ENCODE results near the gene SPAG7.
A peak's percentile ranks its signal among the peaks of the same experiment; 100 is the strongest.
"Not testable (repeated sequence)": the region's sequence is repeated elsewhere in the genome, so short reads cannot be mapped to it uniquely, and the experiment has no call there.

The SPAG7 gene

DNA sequence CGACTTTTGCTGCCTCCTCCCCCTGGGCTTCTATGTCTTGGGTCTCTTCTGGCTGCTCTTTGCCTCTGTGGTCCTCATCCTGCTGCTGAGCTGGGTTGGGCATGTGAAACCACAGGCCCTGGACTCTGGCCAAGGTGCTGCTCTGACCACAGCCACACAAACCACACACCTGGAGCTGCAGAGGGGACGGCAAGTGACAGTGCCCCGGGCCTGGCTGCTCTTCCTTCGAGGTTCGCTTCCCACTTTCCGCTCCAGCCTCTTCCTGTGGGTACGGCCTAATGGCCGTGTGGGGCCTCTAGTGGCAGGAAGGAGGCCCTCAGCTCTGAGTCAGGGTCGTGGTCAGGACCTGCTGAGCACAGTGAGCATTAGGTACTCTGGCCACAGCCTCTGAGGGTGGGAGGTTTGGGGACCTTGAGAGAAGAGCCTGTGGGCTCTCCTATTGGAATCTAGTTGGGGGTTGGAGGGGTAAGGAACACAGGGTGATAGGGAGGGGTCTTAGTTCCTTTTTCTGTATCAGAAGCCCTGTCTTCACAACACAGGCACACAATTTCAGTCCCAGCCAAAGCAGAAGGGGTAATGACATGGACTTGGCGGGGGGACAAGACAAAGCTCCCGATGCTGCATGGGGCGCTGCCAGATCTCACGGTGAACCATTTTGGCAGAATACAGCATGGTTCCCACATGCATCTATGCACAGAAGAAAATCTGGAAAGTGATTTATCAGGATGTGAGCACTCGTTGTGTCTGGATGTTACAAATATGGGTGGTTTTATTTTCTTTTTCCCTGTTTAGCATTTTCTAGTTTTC, 33.2 kb downstream of the SPAG7 start:
- DNase-seq: peak; percentile 73
- H3K27ac ChIP-seq: no peak overlapping the region
- TF ChIP-seq, protein P1, sequence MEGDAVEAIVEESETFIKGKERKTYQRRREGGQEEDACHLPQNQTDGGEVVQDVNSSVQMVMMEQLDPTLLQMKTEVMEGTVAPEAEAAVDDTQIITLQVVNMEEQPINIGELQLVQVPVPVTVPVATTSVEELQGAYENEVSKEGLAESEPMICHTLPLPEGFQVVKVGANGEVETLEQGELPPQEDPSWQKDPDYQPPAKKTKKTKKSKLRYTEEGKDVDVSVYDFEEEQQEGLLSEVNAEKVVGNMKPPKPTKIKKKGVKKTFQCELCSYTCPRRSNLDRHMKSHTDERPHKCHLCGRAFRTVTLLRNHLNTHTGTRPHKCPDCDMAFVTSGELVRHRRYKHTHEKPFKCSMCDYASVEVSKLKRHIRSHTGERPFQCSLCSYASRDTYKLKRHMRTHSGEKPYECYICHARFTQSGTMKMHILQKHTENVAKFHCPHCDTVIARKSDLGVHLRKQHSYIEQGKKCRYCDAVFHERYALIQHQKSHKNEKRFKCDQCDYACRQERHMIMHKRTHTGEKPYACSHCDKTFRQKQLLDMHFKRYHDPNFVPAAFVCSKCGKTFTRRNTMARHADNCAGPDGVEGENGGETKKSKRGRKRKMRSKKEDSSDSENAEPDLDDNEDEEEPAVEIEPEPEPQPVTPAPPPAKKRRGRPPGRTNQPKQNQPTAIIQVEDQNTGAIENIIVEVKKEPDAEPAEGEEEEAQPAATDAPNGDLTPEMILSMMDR (IDR thresholded peaks at IDR 0.05; ENCODE audit: low read depth, low read length): peak; percentile 84

DNA sequence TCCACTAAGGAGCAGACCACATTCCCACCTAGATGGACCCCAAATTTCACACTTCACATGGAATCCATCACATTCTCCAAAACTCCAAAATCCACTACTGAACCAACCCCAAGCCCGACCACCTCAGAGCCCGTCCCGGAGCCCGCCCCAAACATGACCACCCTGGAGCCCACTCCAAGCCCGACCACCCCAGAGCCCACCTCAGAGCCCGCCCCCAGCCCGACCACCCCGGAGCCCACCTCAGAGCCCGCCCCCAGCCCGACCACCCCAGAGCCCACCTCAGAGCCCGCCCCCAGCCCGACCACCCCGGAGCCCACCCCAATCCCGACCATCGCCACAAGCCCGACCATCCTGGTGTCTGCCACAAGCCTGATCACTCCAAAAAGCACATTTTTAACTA, 34.0 kb downstream of the SPAG7 start:
- peaks cover 16% of the 10 kb centered on the region for H3K36me3 ChIP-seq
- no peak overlapping the region for H3K4me3 ChIP-seq (ENCODE audit: low read depth, low read length)
- no peak overlapping the region for H3K27ac ChIP-seq
- no peaks in the 10 kb centered on the region for H3K9me3 ChIP-seq (ENCODE audit: severe bottlenecking)
- TF ChIP-seq, protein P1 (IDR thresholded peaks at IDR 0.05; ENCODE audit: low read depth, low read length): no peak
- no peaks in the 10 kb centered on the region for H3K27me3 ChIP-seq (ENCODE audit: insufficient read depth, low read depth, severe bottlenecking)
- no peak for DNase-seq

More for the DNA sequence above, 33.2 kb downstream of the SPAG7 start:
- Histone ChIP-seq H3K27me3 (ENCODE audit: insufficient read depth, low read depth, severe bottlenecking) (no peaks in the 10 kb centered on the region), H3K4me3 (ENCODE audit: low read depth, low read length) (peak overlapping the region; percentile 28), H3K9me3 (ENCODE audit: severe bottlenecking) (no peaks in the 10 kb centered on the region), H3K36me3 (peaks cover 16% of the 10 kb centered on the region)

DNA sequence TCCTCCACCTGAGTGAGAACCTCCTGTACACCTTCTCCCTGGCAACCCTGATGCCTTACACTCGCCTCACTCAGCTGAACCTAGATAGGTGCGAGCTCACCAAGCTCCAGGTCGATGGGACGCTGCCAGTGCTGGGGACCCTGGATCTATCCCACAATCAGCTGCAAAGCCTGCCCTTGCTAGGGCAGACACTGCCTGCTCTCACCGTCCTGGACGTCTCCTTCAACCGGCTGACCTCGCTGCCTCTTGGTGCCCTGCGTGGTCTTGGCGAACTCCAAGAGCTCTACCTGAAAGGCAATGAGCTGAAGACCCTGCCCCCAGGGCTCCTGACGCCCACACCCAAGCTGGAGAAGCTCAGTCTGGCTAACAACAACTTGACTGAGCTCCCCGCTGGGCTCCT, 34.9 kb downstream of the SPAG7 start:
- no peak for DNase-seq
- TF ChIP-seq, protein P1 (IDR thresholded peaks at IDR 0.05; ENCODE audit: low read depth, low read length): no peak
- no peak overlapping the region for H3K4me3 ChIP-seq (ENCODE audit: low read depth, low read length)
- no peak overlapping the region for H3K27ac ChIP-seq
- no peaks in the 10 kb centered on the region for H3K9me3 ChIP-seq (ENCODE audit: severe bottlenecking)
- H3K36me3 ChIP-seq: peaks cover 7% of the 10 kb centered on the region
- H3K27me3 ChIP-seq (ENCODE audit: insufficient read depth, low read depth, severe bottlenecking): no peaks in the 10 kb centered on the region

DNA sequence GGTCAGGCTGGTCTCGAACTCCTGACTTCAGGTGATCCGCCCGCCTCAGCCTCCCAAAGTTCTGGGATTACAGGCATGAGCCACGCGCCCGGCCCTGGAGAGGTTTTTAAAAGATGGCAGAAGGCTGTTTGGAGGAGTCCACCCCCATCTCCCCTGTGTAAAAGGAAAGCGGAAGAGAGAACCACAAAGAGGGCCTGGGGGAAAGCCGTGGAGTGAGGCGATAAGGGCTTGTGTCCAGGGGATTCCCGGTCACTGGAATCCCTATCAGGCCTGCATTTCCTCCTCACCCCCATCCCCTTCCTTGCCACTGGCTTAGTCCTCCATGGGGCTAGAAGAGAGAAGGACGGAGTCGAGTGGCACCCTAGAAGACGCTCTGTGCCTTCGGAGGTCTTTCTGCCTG, 35.7 kb downstream of the SPAG7 start, which contains the start of gene GP1BA:
Gene GP1BA, plus strand, starts transcription at position 315 of the 400 bp plus-strand sequence. CDS start 328 bp downstream, outside the sequence.
- no peak for DNase-seq
- Histone ChIP-seq H3K27ac (no peak within 1 kb of the TSS), H3K27me3 (ENCODE audit: insufficient read depth, low read depth, severe bottlenecking) (no peaks in the 10 kb centered on the region), H3K9me3 (ENCODE audit: severe bottlenecking) (no peaks in the 10 kb centered on the region), H3K4me3 (ENCODE audit: low read depth, low read length) (no peak within 1 kb of the TSS), H3K36me3 (no peaks in the 10 kb centered on the region; the same call in none of the 2 replicates)
- TF ChIP-seq, protein P1 (IDR thresholded peaks at IDR 0.05; ENCODE audit: low read depth, low read length): no peak

DNA sequence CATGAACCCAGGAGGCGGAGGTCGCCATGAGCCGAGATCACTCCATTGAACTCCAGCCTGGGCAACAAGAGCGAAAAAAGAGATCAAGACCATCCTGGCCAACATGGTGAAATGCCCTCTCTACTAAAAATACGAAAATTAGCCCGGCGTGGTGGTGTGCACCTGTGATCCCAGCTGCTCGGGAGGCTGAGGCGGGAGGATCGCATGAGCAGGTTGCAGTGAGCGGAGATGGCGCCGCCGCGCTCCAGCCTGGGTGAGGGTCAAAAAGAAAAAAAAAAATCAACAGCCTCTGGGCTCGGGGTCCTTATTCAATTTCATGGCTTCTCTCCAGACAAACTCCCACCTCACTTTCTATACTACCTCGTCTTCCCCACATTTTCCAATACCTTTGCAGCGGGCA, 38.7 kb downstream of the SPAG7 start:
- no peaks in the 10 kb centered on the region for H3K9me3 ChIP-seq (ENCODE audit: severe bottlenecking)
- TF ChIP-seq, protein P1 (IDR thresholded peaks at IDR 0.05; ENCODE audit: low read depth, low read length): no peak
- DNase-seq: no peak
- H3K4me3 ChIP-seq (ENCODE audit: low read depth, low read length): no peak overlapping the region
- H3K27me3 ChIP-seq (ENCODE audit: insufficient read depth, low read depth, severe bottlenecking): no peaks in the 10 kb centered on the region
- H3K36me3 ChIP-seq: no peaks in the 10 kb centered on the region
- no peak overlapping the region for H3K27ac ChIP-seq

DNA sequence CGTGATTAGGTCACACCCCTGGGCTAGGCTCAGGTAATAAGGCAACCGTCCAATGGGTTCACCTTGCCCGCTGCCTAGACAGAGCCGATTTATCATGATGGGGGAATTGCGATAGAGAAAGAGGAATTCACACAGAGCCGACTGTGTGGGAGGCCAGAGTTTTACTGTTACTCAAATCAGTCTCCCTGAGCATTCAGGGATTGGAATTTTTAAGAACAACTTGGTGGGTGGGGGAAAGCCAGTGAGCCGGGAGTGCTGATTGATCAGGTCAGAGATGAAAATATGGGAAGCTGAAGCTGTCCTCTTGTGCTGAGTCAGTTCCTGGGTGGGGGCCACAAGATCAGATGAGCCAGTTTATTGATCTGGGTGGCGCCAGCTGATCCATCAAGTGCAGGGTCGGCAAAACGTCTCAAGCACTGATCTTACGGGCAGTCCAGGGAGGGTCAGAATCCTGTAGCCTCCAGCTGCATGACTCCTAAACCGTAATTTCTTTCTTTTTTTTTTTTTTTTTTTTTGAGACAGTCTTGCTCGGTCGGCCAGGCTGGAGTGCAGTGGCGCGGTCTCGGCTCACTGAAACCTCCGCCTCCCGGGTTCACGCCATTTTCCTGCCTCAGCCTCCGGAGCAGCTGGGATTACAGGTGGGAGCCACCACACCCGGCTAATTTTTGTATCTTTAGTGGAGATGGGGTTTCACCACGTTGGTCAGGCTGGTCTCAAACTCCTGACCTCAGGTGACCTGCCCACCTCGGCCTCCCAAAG, 40.9 kb downstream of the SPAG7 start:
- H3K9me3 ChIP-seq (ENCODE audit: severe bottlenecking); H3K27me3 ChIP-seq (ENCODE audit: insufficient read depth, low read depth, severe bottlenecking); H3K4me3 ChIP-seq (ENCODE audit: low read depth, low read length); H3K27ac ChIP-seq; DNase-seq; H3K36me3 ChIP-seq: not testable (repeated sequence)
